ENCODE measurements around the gene UGDH.

Gene UGDH

GRCh38 chr4:39452860-39453587, 74.2 kb downstream of the UGDH start:
- H4K20me1 ChIP-seq (ENCODE audit: low read depth, low read length): peaks cover 33% of the 10 kb centered on the region
- H3K9me3 ChIP-seq (ENCODE audit: insufficient read depth, low read length): no peaks in the 10 kb centered on the region
- no peak overlapping the region for H3K4me2 ChIP-seq (ENCODE audit: low read depth, low read length, poor library complexity, severe bottlenecking)
- peaks cover 70% of the 10 kb centered on the region for H3K36me3 ChIP-seq (ENCODE audit: low read length)
- H3K79me2 ChIP-seq (ENCODE audit: insufficient read depth, low read length): peaks cover 17% of the 10 kb centered on the region
- H3K9ac ChIP-seq (ENCODE audit: low read length): no peak overlapping the region
- no peaks in the 10 kb centered on the region for H3K27me3 ChIP-seq (ENCODE audit: low read length)
- no peak overlapping the region for H3K27ac ChIP-seq (ENCODE audit: low read depth, low read length)
- H3K9me2 ChIP-seq (replicated peaks; ENCODE audit: insufficient read depth, low read length): no peaks in the 10 kb centered on the region
- peaks cover 90% of the 10 kb centered on the region for H3F3A ChIP-seq (ENCODE audit: insufficient read depth)
- no peak for TF ChIP-seq EZH2phosphoT487 (conservative IDR thresholded peaks at IDR 0.05; ENCODE audit: low read length)
- TF ChIP-seq CTCF (IDR thresholded peaks at IDR 0.05; ENCODE audit: insufficient read depth, low read length, poor library complexity, severe bottlenecking): no peak
- H3K4me3 ChIP-seq (ENCODE audit: insufficient read depth, low read length, poor library complexity, severe bottlenecking): no peak overlapping the region
- no peak overlapping the region for H2AFZ ChIP-seq (ENCODE audit: low read depth, low read length, severe bottlenecking)

DNA sequence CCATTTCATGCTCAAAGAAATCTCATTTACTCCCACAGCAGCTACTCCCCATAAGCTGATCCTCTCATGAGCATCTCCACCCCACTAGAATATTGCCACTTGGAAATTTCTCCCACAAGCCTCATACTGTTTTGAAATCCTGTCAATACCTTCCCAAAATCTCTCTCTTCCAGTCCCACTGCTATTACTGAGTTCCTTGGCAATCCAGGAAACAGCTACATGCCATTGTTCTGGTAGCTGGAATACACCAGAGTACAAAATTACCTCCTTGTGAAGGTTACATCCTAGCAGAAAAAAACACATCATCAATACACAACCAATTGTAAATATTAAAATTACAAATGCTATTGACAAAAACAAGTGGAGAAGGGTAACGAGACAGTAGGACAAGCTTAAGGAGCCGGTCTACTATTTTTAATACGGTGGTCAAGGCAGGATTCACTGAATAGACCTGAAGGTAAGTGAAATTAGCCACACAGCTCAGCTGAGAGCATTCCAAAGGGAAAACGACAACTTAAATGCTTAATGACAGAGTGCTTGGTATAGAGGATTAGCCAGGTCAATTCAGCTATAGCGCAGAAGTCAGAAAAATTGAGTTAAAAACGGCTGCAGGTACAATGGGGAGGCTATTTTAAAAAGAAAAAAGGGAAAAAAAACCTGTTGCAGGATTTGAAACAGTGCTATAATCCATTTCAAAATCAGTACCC, 74.9 kb downstream of the UGDH start:
- TF ChIP-seq EZH2phosphoT487 (conservative IDR thresholded peaks at IDR 0.05; ENCODE audit: low read length): no peak
- TF ChIP-seq CTCF (IDR thresholded peaks at IDR 0.05; ENCODE audit: insufficient read depth, low read length, poor library complexity, severe bottlenecking): no peak
- H3K9me2 ChIP-seq (replicated peaks; ENCODE audit: insufficient read depth, low read length): no peaks in the 10 kb centered on the region
- no peak overlapping the region for H3K9ac ChIP-seq (ENCODE audit: low read length)
- no peak overlapping the region for H3K27ac ChIP-seq (ENCODE audit: low read depth, low read length)
- H3K9me3 ChIP-seq (ENCODE audit: insufficient read depth, low read length): no peaks in the 10 kb centered on the region
- H3K4me2 ChIP-seq (ENCODE audit: low read depth, low read length, poor library complexity, severe bottlenecking): no peak overlapping the region
- H3K4me3 ChIP-seq (ENCODE audit: insufficient read depth, low read length, poor library complexity, severe bottlenecking): no peak overlapping the region
- no peaks in the 10 kb centered on the region for H3K27me3 ChIP-seq (ENCODE audit: low read length)
- peaks cover 28% of the 10 kb centered on the region for H4K20me1 ChIP-seq (ENCODE audit: low read depth, low read length)
- H3K79me2 ChIP-seq (ENCODE audit: insufficient read depth, low read length): peaks cover 10% of the 10 kb centered on the region
- H2AFZ ChIP-seq (ENCODE audit: low read depth, low read length, severe bottlenecking): no peak overlapping the region
- peaks cover 90% of the 10 kb centered on the region for H3F3A ChIP-seq (ENCODE audit: insufficient read depth)
- H3K36me3 ChIP-seq (ENCODE audit: low read length): peaks cover 63% of the 10 kb centered on the region

- H3K4me3 ChIP-seq (ENCODE audit: insufficient read depth, low read length, poor library complexity, severe bottlenecking): no peak overlapping the region
- H3K27ac ChIP-seq (ENCODE audit: low read depth, low read length): no peak overlapping the region
- peaks cover 85% of the 10 kb centered on the region for H3F3A ChIP-seq (ENCODE audit: insufficient read depth)
- TF ChIP-seq EZH2phosphoT487 (conservative IDR thresholded peaks at IDR 0.05; ENCODE audit: low read length): no peak
- no peak for TF ChIP-seq CTCF (IDR thresholded peaks at IDR 0.05; ENCODE audit: insufficient read depth, low read length, poor library complexity, severe bottlenecking)
- H3K36me3 ChIP-seq (ENCODE audit: low read length): peaks cover 55% of the 10 kb centered on the region
- H2AFZ ChIP-seq (ENCODE audit: low read depth, low read length, severe bottlenecking): no peak overlapping the region
- peaks cover 2% of the 10 kb centered on the region for H3K79me2 ChIP-seq (ENCODE audit: insufficient read depth, low read length)
- H3K9ac ChIP-seq (ENCODE audit: low read length): no peak overlapping the region
- no peaks in the 10 kb centered on the region for H3K9me2 ChIP-seq (replicated peaks; ENCODE audit: insufficient read depth, low read length)
- no peaks in the 10 kb centered on the region for H3K9me3 ChIP-seq (ENCODE audit: insufficient read depth, low read length)
- H4K20me1 ChIP-seq (ENCODE audit: low read depth, low read length): peaks cover 20% of the 10 kb centered on the region
- H3K4me2 ChIP-seq (ENCODE audit: low read depth, low read length, poor library complexity, severe bottlenecking): no peak overlapping the region
- H3K27me3 ChIP-seq (ENCODE audit: low read length): no peaks in the 10 kb centered on the region
Observed at GRCh38 chr4:39451423-39452023, 75.7 kb downstream of the UGDH start.

All from SU-DHL-6 (cell line).